Stomach (tissue), 9 donors: ENCODE results near the gene BAHD1. TPM values are rescaled to one million over a fixed set of nuclear protein-coding genes. Genes with fewer than 3 reads are reported as not detected.

Experiments
- DNase-seq, 2 donors: peaks; one replicate each; pipeline versions ENCODE4 v3.0.0 to v3.0.0-alpha.2; 2013 to 2019
- H3K27ac ChIP-seq, 5 donors: fragments of 200-600 bp in 4 of 5; sonication (generic) in 4 of 5; one replicate each; pipeline ENCODE4 v1.5.1; 2013 to 2019; ENCODE audit warnings: mild to moderate bottlenecking in 1 of 5, moderate library complexity in 1 of 5
- H3K27me3 ChIP-seq, 3 donors: fragments of 200-600 bp; sonication (generic); one replicate each; pipeline ENCODE4 v1.5.1; 2017 to 2019; ENCODE audit warnings: mixed run types in 1 of 3
- H3K36me3 ChIP-seq, 4 donors: fragments of 200-600 bp; sonication (generic); 1 replicate in 3 of 4; 2 replicates in 1 of 4; pipeline ENCODE4 v1.5.1; 2016 to 2019
- H3K4me1 ChIP-seq, 4 donors: fragments of 200-600 bp; sonication (generic); one replicate each; pipeline ENCODE4 v1.5.1; 2016 to 2019
- H3K4me3 ChIP-seq, 4 donors: fragments of 200-600 bp; sonication (generic) in 3 of 4; one replicate each; pipeline ENCODE4 v1.5.1; 2016 to 2019; ENCODE audit warnings: mild to moderate bottlenecking in 1 of 4
- H3K9me3 ChIP-seq, 4 donors: fragments of 200-600 bp; sonication (generic); one replicate each; pipeline ENCODE4 v1.5.1; 2016 to 2019
- CTCF ChIP-seq, 7 experiments: fragments of 450-650 bp in 4 of 7; fragments of 200-600 bp in 3 of 7; sonication (generic) in 3 of 7; IDR thresholded peaks; one replicate each; pipeline ENCODE4 v1.5.1; 2016 to 2019; ENCODE audit warnings: antibody characterized with exemption in 7 of 7, control low read depth in 2 of 7, mild to moderate bottlenecking in 1 of 7
- EP300 ChIP-seq: sonication (generic); formaldehyde crosslinking; IDR thresholded peaks from one replicate; pipeline ENCODE4 v1.6.1; 2017; ENCODE audit warnings: antibody characterized with exemption
- POLR2A ChIP-seq, 4 donors: fragments of 450-650 bp; IDR thresholded peaks; one replicate each; pipeline ENCODE4 v1.6.1; 2016; ENCODE audit warnings: antibody characterized with exemption in 4 of 4, control low read depth in 2 of 4, mild to moderate bottlenecking in 1 of 4, moderate library complexity in 1 of 4
- POLR2AphosphoS5 ChIP-seq, 3 donors: sonication (generic); formaldehyde crosslinking; IDR thresholded peaks; one replicate each; pipeline ENCODE4 v1.6.1; 2016; ENCODE audit warnings: antibody characterized with exemption in 3 of 3
- WGBS, 5 donors: extraction: QIAGEN DNeasy Blood & Tissue Kit in 3 of 5; methylation state at CpG; one replicate each; pipeline versions ENCODE4 v1.1.5 to v1.1.7; 2013 to 2018; 5-methylcytosine and 5-hydroxymethylcytosine counted together
- intact Hi-C: fragments of 100-400 bp; cut with DNase I; formaldehyde crosslinking; loops from one replicate; pipeline ENCODE4 v1.15.1; 2023; ENCODE audit warnings: low total_unique reads
- polyA plus RNA-seq, 3 donors: library from polyadenylated mRNA; stranded (reverse); fragments of 200-250 nt; gene quantifications; one replicate each; pipeline ENCODE4 v1.2.3, GENCODE V29; 2013
- total RNA-seq, 5 donors: library from RNA; depleted of rRNA; stranded (reverse); fragments of >200 nt; gene quantifications; one replicate each; pipeline versions ENCODE4 v1.1.0 to v1.2.3, GENCODE V29; 2014 to 2016
- donor health status: healthy with polysubstance abuse.
- donor health status: Bipolar disorder and iron deficiency.
- donor health status: healthy.

The BAHD1 gene
- total and polyA plus RNA-seq, 8 donors, result 5.3 to 35.9 (median 9.9) TPM

GRCh38 chr15:40441565-40442531 is 1.1 kb downstream of the BAHD1 start:
- intact Hi-C loops, result no loop called here
- no peak for TF ChIP-seq POLR2AphosphoS5 (IDR thresholded peaks at IDR 0.05)
- TF ChIP-seq CTCF (IDR thresholded peaks at IDR 0.05), result no peak
- TF ChIP-seq POLR2A (IDR thresholded peaks at IDR 0.05), result no peak
- TF ChIP-seq EP300, result no peak
- WGBS, 5 donors, result 0 to 3% (median 1%) methylated on average over 15 to 119 of the region's 119 CpGs
- Histone ChIP-seq H3K36me3 (no peaks in the 10 kb centered on the region), H3K9me3 (no peaks in the 10 kb centered on the region), H3K27ac (peak overlapping the region; percentile 30 to 90 (median 77)), H3K27me3 (peaks cover 0 to 27% (median 0%) of the 10 kb centered on the region in 3 donors), H3K4me3 (peak overlapping the region; percentile 81 to 96 (median 92)), H3K4me1 (peaks cover 55 to 80% (median 71%) of the 10 kb centered on the region in 4 donors)
- DNase-seq, result peak in 1 of 2 donors; percentile 78

- TF ChIP-seq POLR2AphosphoS5 (IDR thresholded peaks at IDR 0.05) (no peak), CTCF (IDR thresholded peaks at IDR 0.05) (no peak), POLR2A (IDR thresholded peaks at IDR 0.05) (no peak), EP300 (no peak)
- Histone ChIP-seq H3K4me1 (peaks cover 54 to 70% (median 62%) of the 10 kb centered on the region in 4 donors), H3K9me3 (no peaks in the 10 kb centered on the region), H3K27ac (no peak overlapping the region), H3K27me3 (peaks cover 0 to 13% (median 0%) of the 10 kb centered on the region in 3 donors), H3K36me3 (no peaks in the 10 kb centered on the region), H3K4me3 (no peak overlapping the region)
- 60 to 79% (median 65%) methylated on average over 4 of the region's 4 CpGs for WGBS, 5 donors
- intact Hi-C loops, result no loop called here
- no peak for DNase-seq
Observed at GRCh38 chr15:40443255-40443654, 2.5 kb downstream of the BAHD1 start.

GRCh38 chr15:40443846-40444245 is 3.1 kb downstream of the BAHD1 start:
- Histone ChIP-seq H3K27ac (no peak overlapping the region), H3K4me3 (no peak overlapping the region), H3K4me1 (peaks cover 52 to 66% (median 58%) of the 10 kb centered on the region in 4 donors), H3K27me3 (peaks cover 0 to 7% (median 0%) of the 10 kb centered on the region in 3 donors), H3K9me3 (no peaks in the 10 kb centered on the region), H3K36me3 (no peaks in the 10 kb centered on the region)
- DNase-seq, result no peak
- WGBS, 5 donors, result 77 to 89% (median 80%) methylated on average over 3 of the region's 3 CpGs
- TF ChIP-seq EP300, result no peak
- TF ChIP-seq CTCF (IDR thresholded peaks at IDR 0.05), result no peak
- no peak for TF ChIP-seq POLR2AphosphoS5 (IDR thresholded peaks at IDR 0.05)
- TF ChIP-seq POLR2A (IDR thresholded peaks at IDR 0.05), result no peak
- intact Hi-C loops, result no loop called here

- TF ChIP-seq POLR2AphosphoS5 (IDR thresholded peaks at IDR 0.05) (no peak), POLR2A (IDR thresholded peaks at IDR 0.05) (no peak), CTCF (IDR thresholded peaks at IDR 0.05) (no peak), EP300 (no peak)
- Histone ChIP-seq H3K36me3 (no peaks in the 10 kb centered on the region), H3K4me1 (peaks cover 43 to 61% (median 50%) of the 10 kb centered on the region in 4 donors), H3K4me3 (no peak overlapping the region), H3K27me3 (peaks cover 0 to 6% (median 0%) of the 10 kb centered on the region in 3 donors), H3K9me3 (no peaks in the 10 kb centered on the region), H3K27ac (no peak overlapping the region)
- 81 to 87% (median 83%) methylated on average over 5 of the region's 5 CpGs for WGBS, 5 donors
- DNase-seq, result no peak
- intact Hi-C loops, result no loop called here
Observed at GRCh38 chr15:40444736-40445135, 4.0 kb downstream of the BAHD1 start.
